Lung (tissue), 12 donors: ENCODE measurements around the gene SLC6A6. TPM values are rescaled to one million over a fixed set of nuclear protein-coding genes. Genes with fewer than 3 reads are reported as not detected.

Source experiments
- ATAC-seq: fragments of 200-7000 bp; cut with Tn5 transposase; one replicate; pipeline ENCODE4 v1.9.1; 2020; ENCODE audit warnings: moderate number of reproducible peaks; ENCODE audit not compliant: insufficient read depth, low FRiP score
- DNase-seq, 3 donors: peaks; one replicate each; pipeline ENCODE4 v3.0.0-alpha.2; 2013 to 2017
- H3K27ac ChIP-seq, 2 donors: one replicate each; pipeline ENCODE4 v1.5.1; 2013; ENCODE audit warnings: mild to moderate bottlenecking in 2 of 2, moderate library complexity in 2 of 2, control low read depth in 1 of 2, inconsistent platforms in 1 of 2, low read depth in 1 of 2, low read length in 1 of 2
- H3K27me3 ChIP-seq, 3 donors: one replicate each; pipeline ENCODE4 v1.5.1; 2013; ENCODE audit warnings: low read length in 2 of 3; ENCODE audit not compliant: control insufficient read depth in 3 of 3, insufficient read depth in 3 of 3
- H3K36me3 ChIP-seq, 4 donors: one replicate each; pipeline ENCODE4 v1.5.1; 2013; ENCODE audit warnings: low read length in 4 of 4, mild to moderate bottlenecking in 1 of 4, moderate library complexity in 1 of 4; ENCODE audit not compliant: control insufficient read depth in 4 of 4, insufficient read depth in 4 of 4
- H3K4me1 ChIP-seq, 5 donors: one replicate each; pipeline ENCODE4 v1.5.1; 2013; ENCODE audit warnings: low read length in 5 of 5, mild to moderate bottlenecking in 2 of 5, moderate library complexity in 1 of 5; ENCODE audit not compliant: control insufficient read depth in 5 of 5, insufficient read depth in 5 of 5
- H3K4me3 ChIP-seq: one replicate; pipeline ENCODE4 v1.5.1; 2013; ENCODE audit warnings: mild to moderate bottlenecking, control low read depth, moderate library complexity
- H3K9ac ChIP-seq, 2 donors: one replicate each; pipeline ENCODE4 v1.5.1; 2013; ENCODE audit warnings: low read length in 2 of 2, control low read depth in 1 of 2; ENCODE audit not compliant: insufficient read depth in 1 of 2
- H3K9me3 ChIP-seq, 4 donors: one replicate each; pipeline ENCODE4 v1.5.1; 2013; ENCODE audit warnings: low read length in 3 of 4, mild to moderate bottlenecking in 1 of 4, moderate library complexity in 1 of 4; ENCODE audit not compliant: control insufficient read depth in 4 of 4, insufficient read depth in 3 of 4
- WGBS, 2 donors: extraction: QIAGEN DNeasy Blood & Tissue Kit; methylation state at CpG; one replicate each; pipeline ENCODE4 v1.1.7; 2013; 5-methylcytosine and 5-hydroxymethylcytosine counted together
- polyA plus RNA-seq, 2 donors: library from polyadenylated mRNA; stranded (reverse); fragments of 200-250 nt; gene quantifications; one replicate each; pipeline ENCODE4 v1.2.1, GENCODE V29; 2013
- total RNA-seq, 2 donors: library from RNA; depleted of rRNA in 1 of 2; stranded (reverse); fragments of >200 nt in 1 of 2; gene quantifications; one replicate each; pipeline ENCODE4 v1.2.1, GENCODE V29; 2014 to 2021
- TF ChIP-seq, protein P1 (sequence below): IDR thresholded peaks from 2 replicates; pipeline ENCODE4 v1.5.1; 2012; ENCODE audit warnings: mild to moderate bottlenecking; ENCODE audit errors: control extremely low read depth, extremely low read depth
- donor health status: control.
- donor health status: control.
- donor health status: Bipolar disorder and iron deficiency.
- donor health status: healthy.
- donor health status: DM: yes; HTN: yes; CAD: no.

The SLC6A6 gene
- total and polyA plus RNA-seq, 4 donors, result 16.1 to 96.3 (median 57.4) TPM

DNA sequence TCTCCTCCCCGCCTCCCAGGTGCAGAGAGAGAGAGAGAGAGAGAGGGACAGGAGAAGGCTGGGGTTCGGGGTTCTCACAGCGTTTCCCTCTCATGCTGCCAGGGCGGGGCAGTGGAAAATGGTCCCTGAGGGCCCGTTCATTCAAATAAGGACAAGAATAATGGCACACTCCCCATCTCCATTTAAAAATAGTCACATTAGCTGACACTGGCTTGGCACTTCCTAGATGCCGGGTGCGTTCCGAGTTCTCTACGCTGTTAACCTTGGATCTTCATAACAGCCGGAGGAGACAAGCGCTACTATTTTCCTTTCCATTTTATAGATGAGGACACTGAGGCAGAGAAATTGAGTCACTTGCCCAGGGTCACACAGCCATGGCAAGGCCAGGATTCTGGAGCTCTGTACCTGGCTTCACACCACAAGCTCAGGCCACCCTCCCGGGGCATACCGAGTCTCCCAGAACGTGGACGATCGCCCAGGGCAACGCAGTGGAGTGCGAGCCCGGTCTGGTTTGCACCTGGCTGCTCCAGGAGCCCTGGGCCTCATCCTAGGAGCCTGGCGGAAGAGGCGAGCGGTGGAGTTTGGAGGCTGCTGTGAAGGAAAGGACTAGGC lies 608 bp upstream of the SLC6A6 start:
- peaks cover 4 to 28% (median 13%) of the 10 kb centered on the region in 5 donors for H3K4me1 ChIP-seq
- TF ChIP-seq, protein P1, sequence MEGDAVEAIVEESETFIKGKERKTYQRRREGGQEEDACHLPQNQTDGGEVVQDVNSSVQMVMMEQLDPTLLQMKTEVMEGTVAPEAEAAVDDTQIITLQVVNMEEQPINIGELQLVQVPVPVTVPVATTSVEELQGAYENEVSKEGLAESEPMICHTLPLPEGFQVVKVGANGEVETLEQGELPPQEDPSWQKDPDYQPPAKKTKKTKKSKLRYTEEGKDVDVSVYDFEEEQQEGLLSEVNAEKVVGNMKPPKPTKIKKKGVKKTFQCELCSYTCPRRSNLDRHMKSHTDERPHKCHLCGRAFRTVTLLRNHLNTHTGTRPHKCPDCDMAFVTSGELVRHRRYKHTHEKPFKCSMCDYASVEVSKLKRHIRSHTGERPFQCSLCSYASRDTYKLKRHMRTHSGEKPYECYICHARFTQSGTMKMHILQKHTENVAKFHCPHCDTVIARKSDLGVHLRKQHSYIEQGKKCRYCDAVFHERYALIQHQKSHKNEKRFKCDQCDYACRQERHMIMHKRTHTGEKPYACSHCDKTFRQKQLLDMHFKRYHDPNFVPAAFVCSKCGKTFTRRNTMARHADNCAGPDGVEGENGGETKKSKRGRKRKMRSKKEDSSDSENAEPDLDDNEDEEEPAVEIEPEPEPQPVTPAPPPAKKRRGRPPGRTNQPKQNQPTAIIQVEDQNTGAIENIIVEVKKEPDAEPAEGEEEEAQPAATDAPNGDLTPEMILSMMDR, result no peak
- ATAC-seq (no peak), DNase-seq (no peak)
- peak overlapping the region; percentile 34 to 85 for H3K27ac ChIP-seq
- no peak overlapping the region for H3K9ac ChIP-seq
- H3K4me3 ChIP-seq, result no peak overlapping the region
- 53 to 55% methylated on average over 22 of the region's 22 CpGs for WGBS, 2 donors
- no peaks in the 10 kb centered on the region for H3K27me3 ChIP-seq
- H3K9me3 ChIP-seq, result no peaks in the 10 kb centered on the region
- H3K36me3 ChIP-seq, result no peaks in the 10 kb centered on the region

DNA sequence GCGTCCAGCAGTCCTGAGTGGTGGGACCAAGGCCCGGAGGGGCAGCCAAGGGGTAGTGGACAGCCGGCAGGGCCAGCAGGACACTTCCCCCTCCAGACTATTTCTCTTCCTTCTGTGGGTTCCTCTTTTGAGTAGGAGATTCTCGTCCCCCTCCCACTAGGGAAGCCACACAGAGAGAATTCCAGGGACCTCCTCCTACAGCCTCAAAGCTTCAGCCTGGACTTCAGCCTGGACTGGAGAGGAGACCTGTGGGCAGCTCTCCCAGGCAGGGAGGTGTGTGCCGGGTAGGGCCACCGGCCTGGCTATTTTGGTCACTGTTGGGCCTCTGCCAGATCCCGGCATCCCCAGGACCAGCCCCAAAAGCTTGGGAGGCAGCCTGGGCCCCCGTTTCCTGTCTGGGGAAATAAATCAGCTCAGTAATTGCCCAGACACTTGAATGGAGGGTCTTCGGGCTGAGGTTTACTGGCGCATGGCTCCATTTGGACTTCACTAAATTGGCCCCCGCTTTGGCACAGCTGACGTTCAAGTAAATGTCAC lies 1.3 kb downstream of the SLC6A6 start:
- WGBS, 2 donors, result 6 to 8% methylated on average over 12 of the region's 12 CpGs
- DNase-seq (peak; percentile 72 to 84 (median 76)), ATAC-seq (peak; percentile 21)
- TF ChIP-seq, protein P1, result no peak
- Histone ChIP-seq H3K9me3 (no peaks in the 10 kb centered on the region), H3K27me3 (no peaks in the 10 kb centered on the region), H3K36me3 (no peaks in the 10 kb centered on the region), H3K4me3 (peak overlapping the region; percentile 63), H3K27ac (peak overlapping the region; percentile 68 to 77), H3K4me1 (peaks cover 4 to 28% (median 13%) of the 10 kb centered on the region in 5 donors), H3K9ac (peak overlapping the region; percentile 48 to 84)

DNA sequence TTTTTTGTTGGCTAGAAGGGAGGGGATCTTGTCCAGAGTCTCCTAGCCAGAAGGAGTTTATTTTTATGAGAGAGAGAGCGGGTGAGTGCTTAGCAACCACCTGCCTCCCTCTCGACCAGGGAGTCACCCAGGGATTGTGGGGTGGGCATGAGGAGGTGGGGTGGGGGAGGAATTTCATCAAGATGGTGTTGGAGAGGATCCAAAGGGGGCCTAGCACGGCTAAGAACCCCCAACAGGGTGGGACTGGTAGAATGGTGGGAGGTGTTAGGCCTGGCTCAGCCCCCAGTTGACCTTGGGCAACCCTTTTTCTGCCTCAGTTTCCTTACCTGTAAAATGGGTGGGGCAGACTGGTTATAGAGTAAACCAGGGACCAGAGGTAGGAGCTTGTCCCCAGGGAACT lies 1.8 kb downstream of the SLC6A6 start:
- no peaks in the 10 kb centered on the region for H3K36me3 ChIP-seq
- peak overlapping the region in 1 of 2 donors; percentile 84 for H3K9ac ChIP-seq
- ATAC-seq (no peak), DNase-seq (no peak)
- WGBS, 2 donors, result 24 to 28% methylated on average over 3 of the region's 3 CpGs
- H3K4me1 ChIP-seq, result peaks cover 4 to 28% (median 13%) of the 10 kb centered on the region in 5 donors
- no peaks in the 10 kb centered on the region for H3K9me3 ChIP-seq
- TF ChIP-seq, protein P1, result no peak
- no peaks in the 10 kb centered on the region for H3K27me3 ChIP-seq
- H3K27ac ChIP-seq, result peak overlapping the region in 1 of 2 donors; percentile 23
- H3K4me3 ChIP-seq, result no peak overlapping the region
